ENCODE data around the gene FAM131B.

FAM131B gene

DNA sequence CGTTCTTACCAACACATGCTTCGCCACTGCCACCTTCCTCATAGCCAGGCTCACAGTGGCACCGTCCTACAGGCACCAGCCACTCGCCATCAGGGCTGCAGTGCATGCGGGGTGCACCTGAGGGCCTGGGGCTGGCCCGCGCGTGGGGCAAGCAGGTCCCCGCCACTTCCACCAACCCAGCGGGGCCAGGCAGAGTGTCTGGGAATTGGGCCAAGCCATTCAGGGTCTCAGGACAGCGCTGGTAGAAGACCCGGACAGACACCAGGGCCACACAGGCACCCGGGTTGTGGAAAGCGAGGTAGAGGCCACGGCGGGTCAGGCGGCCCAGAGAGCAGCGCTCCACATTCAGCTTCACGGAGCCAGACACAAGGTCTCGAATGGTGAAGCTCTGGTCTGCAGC lies 37.1 kb upstream of the FAM131B start:
- Histone ChIP-seq H3K27ac (ENCODE audit: low read depth, low read length) (no peak overlapping the region), H3K9me2 (replicated peaks; ENCODE audit: control insufficient read depth, low read length) (no peaks in the 10 kb centered on the region), H3K27me3 (ENCODE audit: control insufficient read depth, low read length) (peaks cover 14% of the 10 kb centered on the region; the same call in 1 of the 2 replicates), H3K9me3 (ENCODE audit: control insufficient read depth, insufficient read depth, low read length) (no peaks in the 10 kb centered on the region), H3K4me1 (ENCODE audit: control insufficient read depth, low read length) (no peaks in the 10 kb centered on the region), H3F3A (ENCODE audit: control insufficient read depth, insufficient read depth) (no peaks in the 10 kb centered on the region), H3K4me3 (ENCODE audit: low read length) (no peak overlapping the region), H3K79me2 (ENCODE audit: control insufficient read depth, low read length) (no peaks in the 10 kb centered on the region), H3K4me2 (ENCODE audit: low read length) (no peak overlapping the region), H4K20me1 (ENCODE audit: control insufficient read depth, insufficient read depth, low read depth, low read length) (no peaks in the 10 kb centered on the region), H3K36me3 (ENCODE audit: control insufficient read depth, low read length) (no peaks in the 10 kb centered on the region)
- no peak for TF ChIP-seq CTCF (IDR thresholded peaks at IDR 0.05; ENCODE audit: low read depth, low read length, poor library complexity, severe bottlenecking)
- TF ChIP-seq EZH2phosphoT487 (IDR thresholded peaks at IDR 0.05; ENCODE audit: borderline replicate concordance, low read length): no peak

- Histone ChIP-seq H4K20me1 (ENCODE audit: control insufficient read depth, insufficient read depth, low read depth, low read length) (no peaks in the 10 kb centered on the region), H3K9me2 (replicated peaks; ENCODE audit: control insufficient read depth, low read length) (no peaks in the 10 kb centered on the region), H3K4me1 (ENCODE audit: control insufficient read depth, low read length) (no peaks in the 10 kb centered on the region), H3K27me3 (ENCODE audit: control insufficient read depth, low read length) (peaks cover 14% of the 10 kb centered on the region; the same call in 1 of the 2 replicates), H3F3A (ENCODE audit: control insufficient read depth, insufficient read depth) (no peaks in the 10 kb centered on the region), H3K79me2 (ENCODE audit: control insufficient read depth, low read length) (no peaks in the 10 kb centered on the region), H3K4me3 (ENCODE audit: low read length) (no peak overlapping the region), H3K27ac (ENCODE audit: low read depth, low read length) (no peak overlapping the region), H3K9me3 (ENCODE audit: control insufficient read depth, insufficient read depth, low read length) (no peaks in the 10 kb centered on the region), H3K36me3 (ENCODE audit: control insufficient read depth, low read length) (no peaks in the 10 kb centered on the region), H3K4me2 (ENCODE audit: low read length) (no peak overlapping the region)
- no peak for TF ChIP-seq CTCF (IDR thresholded peaks at IDR 0.05; ENCODE audit: low read depth, low read length, poor library complexity, severe bottlenecking)
- no peak for TF ChIP-seq EZH2phosphoT487 (IDR thresholded peaks at IDR 0.05; ENCODE audit: borderline replicate concordance, low read length)
Measured at GRCh38 chr7:143399151-143399550, 36.6 kb upstream of the FAM131B start.

DNA sequence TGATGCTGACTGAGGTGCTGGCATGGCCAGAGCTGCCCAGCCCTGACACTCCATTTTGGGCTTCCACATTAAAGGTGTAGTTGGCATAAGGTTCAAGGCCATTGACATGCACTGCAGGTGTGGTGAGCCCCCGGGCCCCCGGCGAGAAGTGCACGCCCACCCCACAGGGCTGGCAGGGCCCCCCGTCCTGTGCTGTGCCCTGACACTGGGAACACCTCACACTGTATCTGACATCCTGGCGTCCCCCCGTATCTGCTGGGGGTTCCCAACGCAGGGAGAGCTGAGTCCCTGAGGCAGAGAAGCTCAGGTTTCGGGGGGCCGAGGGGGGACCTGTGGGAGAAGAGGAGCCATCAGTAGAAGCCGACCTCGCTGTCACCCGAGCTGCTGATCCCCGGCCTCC lies 36.1 kb upstream of the FAM131B start:
- H3F3A ChIP-seq (ENCODE audit: control insufficient read depth, insufficient read depth): no peaks in the 10 kb centered on the region
- H3K79me2 ChIP-seq (ENCODE audit: control insufficient read depth, low read length): no peaks in the 10 kb centered on the region
- no peaks in the 10 kb centered on the region for H3K9me3 ChIP-seq (ENCODE audit: control insufficient read depth, insufficient read depth, low read length)
- H3K27me3 ChIP-seq (ENCODE audit: control insufficient read depth, low read length): peaks cover 13% of the 10 kb centered on the region; the same call in 1 of the 2 replicates
- H3K9me2 ChIP-seq (replicated peaks; ENCODE audit: control insufficient read depth, low read length): no peaks in the 10 kb centered on the region
- H3K27ac ChIP-seq (ENCODE audit: low read depth, low read length): no peak overlapping the region
- no peaks in the 10 kb centered on the region for H4K20me1 ChIP-seq (ENCODE audit: control insufficient read depth, insufficient read depth, low read depth, low read length)
- TF ChIP-seq EZH2phosphoT487 (IDR thresholded peaks at IDR 0.05; ENCODE audit: borderline replicate concordance, low read length): no peak
- TF ChIP-seq CTCF (IDR thresholded peaks at IDR 0.05; ENCODE audit: low read depth, low read length, poor library complexity, severe bottlenecking): no peak
- no peak overlapping the region for H3K4me3 ChIP-seq (ENCODE audit: low read length)
- no peaks in the 10 kb centered on the region for H3K4me1 ChIP-seq (ENCODE audit: control insufficient read depth, low read length)
- H3K4me2 ChIP-seq (ENCODE audit: low read length): no peak overlapping the region
- no peaks in the 10 kb centered on the region for H3K36me3 ChIP-seq (ENCODE audit: control insufficient read depth, low read length)

Measured in DOHH2 (cell line).